K562 (cell line): ENCODE data around the gene GMPR2. TPM values are rescaled to one million over a fixed set of nuclear protein-coding genes. Genes with fewer than 3 reads are reported as not detected.

Experiments used
- ATAC-seq: fragments of 200-7000 bp; cut with Tn5 transposase; 3 replicates; pipeline ENCODE4 v1.9.1; 2020; ENCODE audit warnings: moderate library complexity
- BruUV-seq: library from RNA; stranded (reverse); fragments of 400-500 nt; replicated peaks from 2 replicates; lab custom pipeline; 2021; lab: Mats Ljungman, UMichigan
- CTCF ChIA-PET: fragments of 300-600 bp; formaldehyde crosslinking; extraction: SDS; loops from one replicate; lab custom pipeline; 2021; ENCODE audit warnings: low intra/inter-chr PET ratio; lab: Yijun Ruan, JAX
- POLR2A ChIA-PET: fragments of 300-600, 350-650 bp; sonication (Branson Sonifier 250); formaldehyde crosslinking; extraction: SDS; loops from one replicate; lab custom pipeline; 2021; ENCODE audit warnings: antibody characterized with exemption, inconsistent platforms; lab: Yijun Ruan, JAX
- DNase-seq, 4 experiments: peaks; one replicate each; pipeline versions ENCODE4 v3.0.0 to v3.0.0-alpha.2; 2011 to 2018; ENCODE audit warnings: low spot score in 3 of 4, mixed read lengths in 3 of 4; ENCODE audit errors: extremely low read depth in 1 of 4
- FAIRE-seq: peaks from 2 replicates; lab custom pipeline; 2011; peaks lifted over from hg19 to GRCh38; lab: Jason Lieb, UNC
- H2AFZ ChIP-seq: 2 replicates; pipeline ENCODE4 v1.6.0; 2011; ENCODE audit warnings: low read depth, low read length, control low read depth, inconsistent platforms
- H3K27ac ChIP-seq: fragments of 200-600 bp; 3 replicates; pipeline ENCODE4 v1.8.0; 2011; ENCODE audit warnings: low read depth, mild to moderate bottlenecking, control low read depth, inconsistent platforms, low read length, moderate library complexity, mixed read lengths; ENCODE audit errors: extremely low read depth
- H3K27me3 ChIP-seq, 2 experiments: fragments of 300-600 bp in 1 of 2; 2 replicates in 1 of 2; 3 replicates in 1 of 2; pipeline versions ENCODE4 v1.6.0 to v1.8.0; 2011; ENCODE audit warnings: inconsistent platforms in 2 of 2, low read length in 2 of 2, mild to moderate bottlenecking in 1 of 2, mixed read lengths in 1 of 2, moderate library complexity in 1 of 2; ENCODE audit not compliant: control insufficient read depth in 2 of 2, insufficient read depth in 2 of 2
- H3K36me3 ChIP-seq: fragments of 300-600 bp; 3 replicates; pipeline ENCODE4 v1.8.0; 2011; ENCODE audit warnings: mild to moderate bottlenecking, low read length, inconsistent platforms; ENCODE audit not compliant: control insufficient read depth, insufficient read depth
- H3K4me1 ChIP-seq, 2 experiments: fragments of 200-600 bp in 1 of 2; replicated peaks in 1 of 2; 2 replicates in 1 of 2; 3 replicates in 1 of 2; pipeline versions ENCODE4 v1.5.1 to v1.8.0; 2011; ENCODE audit warnings: inconsistent platforms in 2 of 2, low read length in 2 of 2, mild to moderate bottlenecking in 1 of 2, mixed read lengths in 1 of 2, moderate library complexity in 1 of 2; ENCODE audit not compliant: control insufficient read depth in 2 of 2, insufficient read depth in 2 of 2
- H3K4me2 ChIP-seq: 2 replicates; pipeline ENCODE4 v1.6.1; 2011; ENCODE audit warnings: low read length, control low read depth, inconsistent platforms, mixed read lengths; ENCODE audit not compliant: insufficient read depth
- H3K4me3 ChIP-seq: fragments of 200-600 bp; sonication (generic), shearing (Covaris generic); 2 replicates; pipeline ENCODE4 v1.5.1; 2016; ENCODE audit warnings: control low read depth, inconsistent platforms
- H3K79me2 ChIP-seq: fragments of 200-600 bp; 3 replicates; pipeline ENCODE4 v1.8.0; 2011; ENCODE audit warnings: low read length, inconsistent platforms; ENCODE audit not compliant: control insufficient read depth, insufficient read depth
- H3K9ac ChIP-seq, 2 experiments: 2 replicates each; pipeline versions ENCODE4 v1.6.0 to v1.6.1; 2011; ENCODE audit warnings: low read depth in 2 of 2, low read length in 2 of 2, control low read depth in 1 of 2, inconsistent platforms in 1 of 2, mild to moderate bottlenecking in 1 of 2, mixed read lengths in 1 of 2; ENCODE audit not compliant: insufficient read depth in 1 of 2
- H3K9me1 ChIP-seq: one replicate; pipeline ENCODE4 v1.6.0; 2011; ENCODE audit warnings: inconsistent platforms, mild to moderate bottlenecking, low read length, moderate library complexity; ENCODE audit not compliant: control insufficient read depth, insufficient read depth
- H3K9me3 ChIP-seq: replicated peaks from 2 replicates; pipeline ENCODE4 v1.5.1; 2011; ENCODE audit warnings: low read depth, low read length, inconsistent platforms; ENCODE audit not compliant: control insufficient read depth, insufficient read depth
- H4K20me1 ChIP-seq: replicated peaks from 2 replicates; pipeline ENCODE4 v1.6.1; 2011; ENCODE audit warnings: low read length, inconsistent platforms, mixed read lengths; ENCODE audit not compliant: control insufficient read depth, insufficient read depth
- CC2D1A ChIP-seq: fragments of 450-650 bp; IDR thresholded peaks from 2 replicates; pipeline ENCODE4 v1.6.1; 2017; ENCODE audit warnings: mild to moderate bottlenecking
- KAT2B ChIP-seq: IDR thresholded peaks from one replicate; pipeline ENCODE4 v1.6.1; 2012; ENCODE audit warnings: low read depth, mild to moderate bottlenecking, control low read depth, inconsistent platforms, low read length, moderate library complexity
- KAT7 ChIP-seq: sonication (generic); formaldehyde crosslinking; IDR thresholded peaks from 2 replicates; pipeline ENCODE4 v1.8.0; 2022; ENCODE audit warnings: missing genetic modification reagents, mild to moderate bottlenecking, borderline replicate concordance
- KLF13 ChIP-seq: fragments of 450-650 bp; IDR thresholded peaks from 2 replicates; pipeline ENCODE4 v1.6.1; 2016; ENCODE audit warnings: missing genetic modification characterization, low read depth, mild to moderate bottlenecking, missing compliant biosample characterization, moderate library complexity, borderline replicate concordance
- LARP7 ChIP-seq: fragments of 450-650 bp; IDR thresholded peaks from 2 replicates; pipeline ENCODE4 v1.6.1; 2016
- NFIX ChIP-seq: fragments of 250-450 bp; sonication (Bioruptor Pico); IDR thresholded peaks from 2 replicates; pipeline ENCODE4 v1.4.0; 2020; ENCODE audit warnings: low read depth, mild to moderate bottlenecking, moderate library complexity
- SIX5 ChIP-seq, 2 experiments: IDR thresholded peaks; 2 replicates each; pipeline ENCODE4 v1.6.1; 2011; ENCODE audit warnings: low read length in 2 of 2, borderline replicate concordance in 1 of 2, low read depth in 1 of 2, mild to moderate bottlenecking in 1 of 2, moderate library complexity in 1 of 2; ENCODE audit not compliant: insufficient read depth in 1 of 2
- STAT5A ChIP-seq: IDR thresholded peaks from 2 replicates; pipeline ENCODE4 v1.6.1; 2012; ENCODE audit warnings: low read length, inconsistent platforms, borderline replicate concordance
- TCF7L2 ChIP-seq: fragments of 150-350 bp; IDR thresholded peaks from 2 replicates; pipeline ENCODE4 v1.6.1; 2016; ENCODE audit warnings: low read depth, mild to moderate bottlenecking, low read length, moderate library complexity
- TSC22D4 ChIP-seq: fragments of 450-650 bp; IDR thresholded peaks from 2 replicates; pipeline ENCODE4 v1.6.1; 2016; ENCODE audit warnings: missing genetic modification characterization, missing biosample characterization, control low read depth
- WGBS: fragments of 100-300 bp; shearing (Covaris generic); methylation state at CpG from one replicate; pipeline ENCODE4 v1.1.6; 2016; ENCODE audit warnings: low coverage, mixed read lengths; ENCODE audit not compliant: insufficient coverage; ENCODE audit errors: missing lambda C conversion rate; 5-methylcytosine and 5-hydroxymethylcytosine counted together
- in situ Hi-C: fragments of 300-500 bp; cut with MboI; formaldehyde crosslinking; loops from 4 replicates; pipeline ENCODE4 v1.15.0; 2018; ENCODE audit warnings: inconsistent platforms, mixed read lengths
- intact Hi-C: fragments of 100-400 bp; cut with micrococcal nuclease; formaldehyde crosslinking; loops from 2 replicates; pipeline ENCODE4 v1.14.2; 2022
- polyA plus RNA-seq, 8 experiments: library from polyadenylated mRNA; depleted of rRNA in 4 of 8; stranded (reverse) in 5 of 8; unstranded in 3 of 8; fragments of >200 nt; fragmentation: Nextera tagmentation in 2 of 8; fragmentation: Illumina TruSeq in 1 of 8; extraction: Ambion mirVana in 2 of 8; extraction: Trizol in 1 of 8; gene quantifications; 2 replicates each; pipeline versions ENCODE4 v1.2.1 to v1.2.3, GENCODE V29; 2011 to 2014; ENCODE audit warnings: inconsistent platforms in 1 of 8, missing spikeins in 1 of 8
- total RNA-seq, 7 experiments: library from RNA; depleted of rRNA in 6 of 7; stranded (reverse); fragments of >200 nt in 6 of 7; fragmentation: Illumina TruSeq in 2 of 7; extraction: Trizol in 2 of 7; gene quantifications; 2 replicates each; pipeline versions ENCODE4 v1.2.1 to v1.2.3, GENCODE V29; 2011 to 2021; ENCODE audit warnings: low replicate concordance in 1 of 7
- TF ChIP-seq, protein P1 (sequence below): fragments of 250-450 bp; sonication (Bioruptor Pico); IDR thresholded peaks from 2 replicates; pipeline ENCODE4 v1.5.0; 2020; ENCODE audit warnings: mild to moderate bottlenecking, borderline replicate concordance
- TF ChIP-seq, protein P2 (sequence below): fragments of 450-650 bp; IDR thresholded peaks from 2 replicates; pipeline ENCODE4 v1.6.1; 2016; ENCODE audit warnings: mild to moderate bottlenecking

GMPR2 gene
- total and polyA plus RNA-seq, 9 of the 15 experiments (the other 6 are each of a cell fraction or from before 2014, with no cell fraction given), result 26.4 to 67.4 (median 36.3) TPM

DNA sequence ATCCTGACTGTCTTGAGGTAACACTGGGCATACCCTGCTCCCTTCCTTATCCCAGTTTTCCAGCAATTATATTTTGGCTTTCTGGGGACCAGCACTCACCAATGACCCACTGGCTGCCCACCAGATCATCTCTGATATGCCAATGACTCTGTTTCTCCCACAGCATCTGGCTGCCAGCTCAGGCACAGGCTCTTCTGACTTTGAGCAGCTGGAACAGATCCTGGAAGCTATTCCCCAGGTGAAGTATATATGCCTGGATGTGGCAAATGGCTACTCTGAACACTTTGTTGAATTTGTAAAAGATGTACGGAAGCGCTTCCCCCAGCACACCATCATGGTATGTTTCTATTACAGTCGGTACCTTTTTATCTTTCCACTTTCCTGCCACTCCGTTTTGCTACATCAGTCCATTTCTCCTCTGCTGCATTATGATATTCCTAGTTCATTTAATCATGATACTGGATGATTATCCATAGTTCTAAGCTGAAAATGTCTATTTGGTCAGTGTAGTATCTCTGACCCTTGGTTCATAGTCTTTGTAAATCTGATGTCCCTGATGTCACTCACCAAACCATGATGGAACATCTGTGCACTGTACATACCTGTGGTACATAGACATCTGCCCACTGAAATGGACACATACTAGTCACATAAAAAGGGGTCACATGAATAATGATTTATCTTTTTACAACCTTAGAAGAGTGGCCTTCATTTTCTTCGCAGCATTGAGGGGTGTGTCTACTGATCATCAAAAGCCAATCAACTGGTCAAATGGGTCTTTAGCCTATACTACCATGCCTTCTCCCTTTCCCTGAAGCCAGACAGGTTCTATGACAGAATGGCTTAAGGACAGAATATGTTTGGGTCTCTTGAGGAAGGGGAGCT lies 3.3 kb downstream of the GMPR2 start:
- peaks cover 65% of the 10 kb centered on the region for H3K36me3 ChIP-seq
- in situ Hi-C loops (no loop called here), intact Hi-C loops (no loop called here)
- H3K4me1 ChIP-seq, result peaks cover 1 to 15% of the 10 kb centered on the region in 2 experiments
- ATAC-seq (no peak), FAIRE-seq (no peak), DNase-seq (no peak)
- H3K9ac ChIP-seq, result no peak overlapping the region
- ChIA-PET POLR2A (interaction anchor here (1.0 kb wide), 1 partner anchor 38 kb away, joined by 3 read pairs; no protein-coding TSS in a partner anchor), CTCF (no interaction called here)
- BruUV-seq, result no TSS peak
- H3K79me2 ChIP-seq, result peaks cover 27% of the 10 kb centered on the region
- no peak overlapping the region for H2AFZ ChIP-seq
- no peaks in the 10 kb centered on the region for H3K27me3 ChIP-seq
- H4K20me1 ChIP-seq, result no peaks in the 10 kb centered on the region
- no peaks in the 10 kb centered on the region for H3K9me3 ChIP-seq
- no peaks in the 10 kb centered on the region for H3K9me1 ChIP-seq
- no peak overlapping the region for H3K4me2 ChIP-seq
- 90% methylated on average over 5 of the region's 5 CpGs for WGBS
- no peak overlapping the region for H3K4me3 ChIP-seq
- no peak overlapping the region for H3K27ac ChIP-seq
- TF ChIP-seq SIX5 (IDR thresholded peaks at IDR 0.05; ENCODE audit: borderline replicate concordance in 1 of 2, insufficient read depth in 1 of 2, low read depth in 1 of 2, low read length in 2 of 2), result no peak
- no peak for TF ChIP-seq TCF7L2
- no peak for TF ChIP-seq LARP7
- TF ChIP-seq KAT2B, result no peak
- TF ChIP-seq, protein P1, sequence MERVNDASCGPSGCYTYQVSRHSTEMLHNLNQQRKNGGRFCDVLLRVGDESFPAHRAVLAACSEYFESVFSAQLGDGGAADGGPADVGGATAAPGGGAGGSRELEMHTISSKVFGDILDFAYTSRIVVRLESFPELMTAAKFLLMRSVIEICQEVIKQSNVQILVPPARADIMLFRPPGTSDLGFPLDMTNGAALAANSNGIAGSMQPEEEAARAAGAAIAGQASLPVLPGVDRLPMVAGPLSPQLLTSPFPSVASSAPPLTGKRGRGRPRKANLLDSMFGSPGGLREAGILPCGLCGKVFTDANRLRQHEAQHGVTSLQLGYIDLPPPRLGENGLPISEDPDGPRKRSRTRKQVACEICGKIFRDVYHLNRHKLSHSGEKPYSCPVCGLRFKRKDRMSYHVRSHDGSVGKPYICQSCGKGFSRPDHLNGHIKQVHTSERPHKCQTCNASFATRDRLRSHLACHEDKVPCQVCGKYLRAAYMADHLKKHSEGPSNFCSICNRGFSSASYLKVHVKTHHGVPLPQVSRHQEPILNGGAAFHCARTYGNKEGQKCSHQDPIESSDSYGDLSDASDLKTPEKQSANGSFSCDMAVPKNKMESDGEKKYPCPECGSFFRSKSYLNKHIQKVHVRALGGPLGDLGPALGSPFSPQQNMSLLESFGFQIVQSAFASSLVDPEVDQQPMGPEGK, result no peak
- no peak for TF ChIP-seq STAT5A
- TF ChIP-seq KLF13, result no peak
- no peak for TF ChIP-seq TSC22D4
- TF ChIP-seq, protein P2, sequence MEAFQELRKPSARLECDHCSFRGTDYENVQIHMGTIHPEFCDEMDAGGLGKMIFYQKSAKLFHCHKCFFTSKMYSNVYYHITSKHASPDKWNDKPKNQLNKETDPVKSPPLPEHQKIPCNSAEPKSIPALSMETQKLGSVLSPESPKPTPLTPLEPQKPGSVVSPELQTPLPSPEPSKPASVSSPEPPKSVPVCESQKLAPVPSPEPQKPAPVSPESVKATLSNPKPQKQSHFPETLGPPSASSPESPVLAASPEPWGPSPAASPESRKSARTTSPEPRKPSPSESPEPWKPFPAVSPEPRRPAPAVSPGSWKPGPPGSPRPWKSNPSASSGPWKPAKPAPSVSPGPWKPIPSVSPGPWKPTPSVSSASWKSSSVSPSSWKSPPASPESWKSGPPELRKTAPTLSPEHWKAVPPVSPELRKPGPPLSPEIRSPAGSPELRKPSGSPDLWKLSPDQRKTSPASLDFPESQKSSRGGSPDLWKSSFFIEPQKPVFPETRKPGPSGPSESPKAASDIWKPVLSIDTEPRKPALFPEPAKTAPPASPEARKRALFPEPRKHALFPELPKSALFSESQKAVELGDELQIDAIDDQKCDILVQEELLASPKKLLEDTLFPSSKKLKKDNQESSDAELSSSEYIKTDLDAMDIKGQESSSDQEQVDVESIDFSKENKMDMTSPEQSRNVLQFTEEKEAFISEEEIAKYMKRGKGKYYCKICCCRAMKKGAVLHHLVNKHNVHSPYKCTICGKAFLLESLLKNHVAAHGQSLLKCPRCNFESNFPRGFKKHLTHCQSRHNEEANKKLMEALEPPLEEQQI, result no peak
- TF ChIP-seq CC2D1A, result no peak
- no peak for TF ChIP-seq NFIX
- no peak for TF ChIP-seq KAT7
